Transverse colon (tissue), 4 donors: ENCODE data around the gene CEP57L1. TPM values are rescaled to one million over a fixed set of nuclear protein-coding genes. Genes with fewer than 3 reads are reported as not detected.
"Not testable (repeated sequence)": the region's sequence is repeated elsewhere in the genome, so short reads cannot be mapped to it uniquely, and the experiment has no call there.

Experiments used
- DNase-seq: peaks from one replicate; pipeline ENCODE4 v3.0.0-alpha.2; 2019
- H3K27ac ChIP-seq, 4 donors: fragments of 200-600 bp; sonication (generic); 2 replicates each; pipeline ENCODE4 v1.5.1; 2016 to 2018; ENCODE audit warnings: inconsistent platforms in 4 of 4
- H3K27me3 ChIP-seq: fragments of 200-600 bp; sonication (generic); 2 replicates; pipeline ENCODE4 v1.5.1; 2017; ENCODE audit warnings: inconsistent platforms
- H3K36me3 ChIP-seq, 4 donors: fragments of 200-600 bp; sonication (generic); 2 replicates each; pipeline ENCODE4 v1.5.1; 2017 to 2019; ENCODE audit warnings: inconsistent platforms in 4 of 4
- H3K4me1 ChIP-seq, 4 donors: fragments of 200-600 bp; sonication (generic); 2 replicates each; pipeline ENCODE4 v1.5.1; 2017 to 2020; ENCODE audit warnings: inconsistent platforms in 4 of 4
- H3K4me3 ChIP-seq, 4 donors: fragments of 200-600 bp; sonication (generic); 1 replicate in 1 of 4; 2 replicates in 3 of 4; pipeline versions ENCODE4 v1.5.1 to v1.6.1; 2017 to 2019; ENCODE audit warnings: inconsistent platforms in 4 of 4
- H3K9me3 ChIP-seq, 2 donors: fragments of 200-600 bp; sonication (generic); 2 replicates each; pipeline ENCODE4 v1.5.1; 2017 to 2019; ENCODE audit warnings: inconsistent platforms in 2 of 2
- CTCF ChIP-seq, 5 experiments: fragments of 200-600 bp in 3 of 5; fragments of 450-650 bp in 2 of 5; sonication (generic) in 3 of 5; IDR thresholded peaks; 1 replicate in 2 of 5; 2 replicates in 3 of 5; pipeline ENCODE4 v1.5.1; 2016 to 2017; ENCODE audit warnings: antibody characterized with exemption in 5 of 5, inconsistent platforms in 3 of 5, mild to moderate bottlenecking in 2 of 5, moderate library complexity in 1 of 5
- EP300 ChIP-seq: sonication (generic); formaldehyde crosslinking; IDR thresholded peaks from one replicate; pipeline ENCODE4 v1.6.1; 2017; ENCODE audit warnings: antibody characterized with exemption, low read depth
- POLR2A ChIP-seq: fragments of 450-650 bp; IDR thresholded peaks from one replicate; pipeline ENCODE4 v1.6.1; 2016; ENCODE audit warnings: antibody characterized with exemption, mild to moderate bottlenecking, moderate library complexity
- POLR2AphosphoS5 ChIP-seq, 3 donors: sonication (generic); formaldehyde crosslinking; IDR thresholded peaks; one replicate each; pipeline ENCODE4 v1.6.1; 2016; ENCODE audit warnings: antibody characterized with exemption in 3 of 3
- WGBS, 2 donors: methylation state at CpG; one replicate each; pipeline ENCODE4 v1.1.5; 2018; ENCODE audit warnings: low coverage in 1 of 2; 5-methylcytosine and 5-hydroxymethylcytosine counted together
- in situ Hi-C, 4 donors: fragments of 200-750 bp; cut with MboI; loops; one replicate each; pipeline versions ENCODE4 v1.15.0 to v1.15.1; 2017; ENCODE audit warnings: low sequenced_read_pairs in 3 of 4, low pct_ligation_motif_present in 1 of 4, low pct_unique_long_range_greater_than_20kb in 1 of 4
- intact Hi-C: fragments of 100-400 bp; cut with DNase I; formaldehyde crosslinking; loops from one replicate; pipeline ENCODE4 v1.15.1; 2023; ENCODE audit warnings: low total_unique reads
- total RNA-seq, 4 donors: library from RNA; depleted of rRNA; stranded (reverse); fragments of >200 nt; gene quantifications; one replicate each; pipeline ENCODE4 v1.1.0, GENCODE V29; 2016

The CEP57L1 gene
- total RNA-seq, 4 donors from 2014 or later = 1.9 to 29.5 (median 9.5) TPM

GRCh38 chr6:109124219-109124618 lies 28.9 kb downstream of the CEP57L1 start:
- in situ Hi-C loops (no loop called here), intact Hi-C loops (no loop called here)
- H3K36me3 ChIP-seq = no peaks in the 10 kb centered on the region
- 70 to 82% methylated on average over 2 of the region's 2 CpGs for WGBS, 2 donors
- H3K4me3 ChIP-seq = no peak overlapping the region
- H3K27ac ChIP-seq = no peak overlapping the region
- no peaks in the 10 kb centered on the region for H3K9me3 ChIP-seq
- TF ChIP-seq EP300 = no peak
- no peak for TF ChIP-seq CTCF (IDR thresholded peaks at IDR 0.05)
- TF ChIP-seq POLR2AphosphoS5 (IDR thresholded peaks at IDR 0.05) = no peak
- no peak for TF ChIP-seq POLR2A
- DNase-seq = no peak
- peaks cover 7 to 29% (median 13%) of the 10 kb centered on the region in 4 donors for H3K4me1 ChIP-seq
- H3K27me3 ChIP-seq = no peaks in the 10 kb centered on the region

DNA sequence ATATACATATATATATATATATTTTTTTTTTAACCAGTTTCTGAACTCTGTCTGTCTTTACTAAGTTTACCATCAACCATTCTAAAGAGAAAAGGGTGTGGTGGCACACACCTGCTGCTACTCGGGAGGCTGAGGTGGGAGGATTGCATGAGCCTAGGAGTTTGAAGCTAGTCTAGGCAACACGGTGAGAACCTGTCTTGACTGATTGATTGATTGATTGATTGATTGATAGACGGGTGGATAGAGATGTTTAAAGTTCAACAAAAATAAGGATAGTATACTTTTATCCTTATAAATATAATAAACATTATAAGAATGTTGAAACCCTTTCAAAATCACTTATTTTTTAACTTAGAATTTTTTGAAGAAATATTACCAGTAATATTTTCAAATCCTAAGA lies 30.2 kb downstream of the CEP57L1 start:
- Histone ChIP-seq H3K4me3 (no peak overlapping the region), H3K4me1 (peaks cover 7 to 16% (median 10%) of the 10 kb centered on the region in 4 donors), H3K36me3 (no peaks in the 10 kb centered on the region), H3K27ac (no peak overlapping the region), H3K9me3 (no peaks in the 10 kb centered on the region), H3K27me3 (no peaks in the 10 kb centered on the region)
- intact Hi-C loops (no loop called here), in situ Hi-C loops (no loop called here)
- TF ChIP-seq CTCF (IDR thresholded peaks at IDR 0.05) (no peak), POLR2AphosphoS5 (IDR thresholded peaks at IDR 0.05) (no peak), EP300 (no peak), POLR2A (no peak)
- no peak for DNase-seq
- 76 to 80% methylated on average over 3 of the region's 3 CpGs for WGBS, 2 donors

DNA sequence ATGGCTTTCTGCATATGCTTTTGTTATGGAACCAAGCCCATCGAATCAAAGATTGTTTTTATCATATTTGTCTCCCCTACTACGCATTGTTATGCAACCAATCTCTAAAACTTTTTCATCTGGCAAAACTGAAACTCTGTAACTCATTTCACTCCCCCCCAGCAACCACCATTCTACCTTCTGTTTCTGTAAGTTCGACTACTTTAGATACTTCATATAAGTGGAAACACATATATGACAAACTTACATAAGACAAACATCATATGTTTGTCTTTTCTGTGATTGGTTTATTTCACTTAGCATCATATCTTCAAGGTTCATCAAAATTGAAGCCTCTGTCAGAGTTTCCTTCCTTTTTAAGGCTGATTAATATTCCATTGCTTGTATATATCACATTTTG lies 34.8 kb downstream of the CEP57L1 start:
- Histone ChIP-seq H3K9me3 (no peaks in the 10 kb centered on the region), H3K27me3 (no peaks in the 10 kb centered on the region), H3K4me1 (no peaks in the 10 kb centered on the region), H3K4me3 (no peak overlapping the region), H3K36me3 (no peaks in the 10 kb centered on the region), H3K27ac (no peak overlapping the region)
- TF ChIP-seq POLR2A = no peak
- TF ChIP-seq EP300 = no peak
- no peak for TF ChIP-seq CTCF (IDR thresholded peaks at IDR 0.05)
- TF ChIP-seq POLR2AphosphoS5 (IDR thresholded peaks at IDR 0.05) = no peak
- intact Hi-C loops = no loop called here
- in situ Hi-C loops = no loop called here
- DNase-seq = no peak
- 83 to 87% methylated on average over 3 of the region's 3 CpGs for WGBS, 2 donors

- in situ Hi-C loops, H3K4me1 ChIP-seq, DNase-seq, H3K4me3 ChIP-seq, H3K9me3 ChIP-seq, intact Hi-C loops, H3K27me3 ChIP-seq, H3K27ac ChIP-seq, H3K36me3 ChIP-seq: not testable (repeated sequence)
- WGBS, 2 donors = 100% methylated on average over 1 of the region's 1 CpG
These were observed 40.3 kb downstream of the CEP57L1 start for GRCh38 chr6:109135600-109135999.

GRCh38 chr6:109136039-109136438 lies 40.7 kb downstream of the CEP57L1 start:
- H3K36me3 ChIP-seq, H3K4me3 ChIP-seq, H3K9me3 ChIP-seq, H3K27ac ChIP-seq, H3K4me1 ChIP-seq, intact Hi-C loops, H3K27me3 ChIP-seq, DNase-seq, in situ Hi-C loops: not testable (repeated sequence)
- WGBS, 2 donors = 93 to 100% methylated on average over 6 of the region's 6 CpGs

- WGBS, 2 donors = 96 to 97% methylated on average over 5 to 6 of the region's 6 CpGs
- H3K27me3 ChIP-seq, DNase-seq, H3K4me3 ChIP-seq, intact Hi-C loops, H3K9me3 ChIP-seq, in situ Hi-C loops, H3K4me1 ChIP-seq, H3K36me3 ChIP-seq, H3K27ac ChIP-seq: not testable (repeated sequence)
These were observed 41.2 kb downstream of the CEP57L1 start for GRCh38 chr6:109136530-109136929.
